ENCODE measurements around the gene CCL3. TPM values are rescaled to one million over a fixed set of nuclear protein-coding genes. Genes with fewer than 3 reads are reported as not detected.

The CCL3 gene
- total and polyA plus RNA-seq, 2 of the 4 experiments (the other 2 are of a cell fraction) = not detected

DNA sequence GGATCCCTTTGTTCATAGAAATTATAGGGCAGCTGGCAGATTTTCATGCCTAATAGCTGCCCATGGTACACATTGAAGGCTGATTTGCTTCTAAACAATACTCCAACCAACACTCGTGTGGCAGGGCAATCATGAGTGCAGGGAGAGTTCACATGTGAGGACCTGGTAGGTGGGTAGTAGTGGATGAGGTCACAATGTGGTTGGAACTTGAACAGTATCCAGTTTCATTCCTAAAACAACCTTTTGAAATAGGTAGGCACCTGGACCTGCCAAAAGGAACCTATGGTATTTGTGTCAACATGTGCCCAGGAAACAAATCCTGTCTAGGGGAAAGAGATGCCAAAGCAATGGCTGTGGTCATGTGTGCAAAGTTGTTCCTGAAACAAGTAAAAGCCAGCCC is 46.5 kb upstream of the CCL3 start (continued):
- TF ChIP-seq FOS (IDR thresholded peaks at IDR 0.05; ENCODE audit: low read depth, low read length) (no peak), MAFK (IDR thresholded peaks at IDR 0.05; ENCODE audit: low read depth, low read length) (no peak)

DNA sequence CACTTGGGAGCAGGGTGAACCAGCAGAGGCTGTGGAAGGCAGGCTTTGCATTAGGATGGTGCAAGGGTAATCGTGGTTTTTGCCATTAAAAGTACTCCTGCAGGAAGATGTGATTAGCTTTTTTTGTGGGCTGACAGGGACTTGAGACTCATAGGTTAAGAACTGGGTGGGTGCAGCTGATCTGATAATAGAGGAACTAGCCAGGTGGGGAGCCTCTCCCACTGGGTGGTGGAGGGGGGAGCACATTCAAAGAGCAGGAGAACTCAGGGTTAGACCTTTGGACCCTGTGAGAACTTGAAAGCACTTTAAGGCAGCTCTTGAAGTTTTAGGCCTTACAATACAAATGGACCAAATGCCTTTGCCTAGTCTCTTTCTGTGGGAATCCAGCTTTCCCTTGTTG is 46.1 kb upstream of the CCL3 start:
- Histone ChIP-seq H4K8ac (ENCODE audit: low read depth in 2 of 2, low read length in 2 of 2) (no peak overlapping the region), H3K23ac (ENCODE audit: low read depth, low read length) (no peak overlapping the region), H3K9me1 (ENCODE audit: insufficient read depth, low read length) (no peaks in the 10 kb centered on the region), H3K4ac (ENCODE audit: low read depth, low read length) (no peak overlapping the region), H3K4me2 (ENCODE audit: low read depth, low read length) (no peak overlapping the region), H3K4me1 (ENCODE audit: control insufficient read depth, insufficient read depth, low read length) (no peaks in the 10 kb centered on the region), H2BK5ac (ENCODE audit: low read depth, low read length, poor library complexity, severe bottlenecking) (no peak overlapping the region), H3K18ac (ENCODE audit: low read depth, low read length) (no peak overlapping the region), H2AFZ (replicated peaks; ENCODE audit: low read length, poor library complexity) (no peak overlapping the region), H3K27me3 (ENCODE audit: control insufficient read depth, insufficient read depth, low read length) (no peaks in the 10 kb centered on the region), H3K79me1 (ENCODE audit: low read depth in 1 of 2, low read length in 2 of 2) (no peaks in the 10 kb centered on the region), H3K4me3 (ENCODE audit: insufficient read depth, low read depth, low read length) (no peak overlapping the region), H4K20me1 (ENCODE audit: insufficient read depth, low read length) (no peaks in the 10 kb centered on the region), H2AK5ac (ENCODE audit: low read depth, low read length) (no peak overlapping the region), H2BK15ac (ENCODE audit: low read depth, low read length) (no peak overlapping the region), H2BK120ac (ENCODE audit: low read depth, low read length) (no peak overlapping the region), H3K14ac (replicated peaks; ENCODE audit: low read depth, low read length) (no peak overlapping the region), H2BK20ac (ENCODE audit: low read depth, low read length) (no peak overlapping the region), H2AK9ac (replicated peaks; ENCODE audit: low read depth, low read length, poor library complexity) (no peak overlapping the region), H4K91ac (ENCODE audit: insufficient read depth, low read depth, low read length) (no peak overlapping the region), H3K56ac (ENCODE audit: extremely low read depth, insufficient read depth, low read length) (no peak overlapping the region), H3K9me3 (ENCODE audit: control insufficient read depth, insufficient read depth, low read length) (no peaks in the 10 kb centered on the region), H3K9ac (ENCODE audit: low read depth, low read length) (no peak overlapping the region), H3K36me3 (ENCODE audit: control insufficient read depth, insufficient read depth, low read length) (no peaks in the 10 kb centered on the region), H3K27ac (ENCODE audit: insufficient read depth, low read length) (no peak overlapping the region), H4K5ac (ENCODE audit: low read depth, low read length) (no peak overlapping the region)
- ATAC-seq (ENCODE audit: low read depth) (no peak), DNase-seq (no peak)
- in situ Hi-C loops (cut with MboI; ENCODE audit: low sequenced_read_pairs) = loop anchor here (5.0 kb wide), 1 partner anchor 61 kb away; the partner anchor contains the start of genes CCL3L1 and CCL3L3
- CTCF ChIA-PET = interaction anchor here (1.4 kb wide), 1 partner anchor 10 kb away, joined by 5 read pairs; no protein-coding TSS in a partner anchor
- intact Hi-C loops (cut with micrococcal nuclease) = no loop called here
- 29% methylated on average over 1 of the region's 1 CpG; no CpG with 5 or more reads in 1 of the 2 experiments for WGBS, 2 experiments (ENCODE audit: extremely low coverage in 2 of 2, insufficient read length in 1 of 2)
- dilution Hi-C loops (cut with HindIII; ENCODE audit: low sequenced_read_pairs, unreplicated experiment) = no loop called here
- POLR2A ChIA-PET (ENCODE audit: unreplicated experiment) = no interaction called here
- BruUV-seq (replicated peaks) = no TSS peak
- TF ChIP-seq CEBPB (IDR thresholded peaks at IDR 0.05; ENCODE audit: low read depth, low read length) = no peak
- TF ChIP-seq, protein P1, sequence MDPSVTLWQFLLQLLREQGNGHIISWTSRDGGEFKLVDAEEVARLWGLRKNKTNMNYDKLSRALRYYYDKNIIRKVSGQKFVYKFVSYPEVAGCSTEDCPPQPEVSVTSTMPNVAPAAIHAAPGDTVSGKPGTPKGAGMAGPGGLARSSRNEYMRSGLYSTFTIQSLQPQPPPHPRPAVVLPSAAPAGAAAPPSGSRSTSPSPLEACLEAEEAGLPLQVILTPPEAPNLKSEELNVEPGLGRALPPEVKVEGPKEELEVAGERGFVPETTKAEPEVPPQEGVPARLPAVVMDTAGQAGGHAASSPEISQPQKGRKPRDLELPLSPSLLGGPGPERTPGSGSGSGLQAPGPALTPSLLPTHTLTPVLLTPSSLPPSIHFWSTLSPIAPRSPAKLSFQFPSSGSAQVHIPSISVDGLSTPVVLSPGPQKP (IDR thresholded peaks at IDR 0.05; ENCODE audit: borderline replicate concordance, low read depth, low read length) = no peak
- no peak for TF ChIP-seq MXI1 (IDR thresholded peaks at IDR 0.05; ENCODE audit: borderline replicate concordance, low read depth, low read length)
- TF ChIP-seq, protein P2, sequence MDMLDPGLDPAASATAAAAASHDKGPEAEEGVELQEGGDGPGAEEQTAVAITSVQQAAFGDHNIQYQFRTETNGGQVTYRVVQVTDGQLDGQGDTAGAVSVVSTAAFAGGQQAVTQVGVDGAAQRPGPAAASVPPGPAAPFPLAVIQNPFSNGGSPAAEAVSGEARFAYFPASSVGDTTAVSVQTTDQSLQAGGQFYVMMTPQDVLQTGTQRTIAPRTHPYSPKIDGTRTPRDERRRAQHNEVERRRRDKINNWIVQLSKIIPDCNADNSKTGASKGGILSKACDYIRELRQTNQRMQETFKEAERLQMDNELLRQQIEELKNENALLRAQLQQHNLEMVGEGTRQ (IDR thresholded peaks at IDR 0.05; ENCODE audit: low read depth, low read length) = no peak
- TF ChIP-seq, protein P3, sequence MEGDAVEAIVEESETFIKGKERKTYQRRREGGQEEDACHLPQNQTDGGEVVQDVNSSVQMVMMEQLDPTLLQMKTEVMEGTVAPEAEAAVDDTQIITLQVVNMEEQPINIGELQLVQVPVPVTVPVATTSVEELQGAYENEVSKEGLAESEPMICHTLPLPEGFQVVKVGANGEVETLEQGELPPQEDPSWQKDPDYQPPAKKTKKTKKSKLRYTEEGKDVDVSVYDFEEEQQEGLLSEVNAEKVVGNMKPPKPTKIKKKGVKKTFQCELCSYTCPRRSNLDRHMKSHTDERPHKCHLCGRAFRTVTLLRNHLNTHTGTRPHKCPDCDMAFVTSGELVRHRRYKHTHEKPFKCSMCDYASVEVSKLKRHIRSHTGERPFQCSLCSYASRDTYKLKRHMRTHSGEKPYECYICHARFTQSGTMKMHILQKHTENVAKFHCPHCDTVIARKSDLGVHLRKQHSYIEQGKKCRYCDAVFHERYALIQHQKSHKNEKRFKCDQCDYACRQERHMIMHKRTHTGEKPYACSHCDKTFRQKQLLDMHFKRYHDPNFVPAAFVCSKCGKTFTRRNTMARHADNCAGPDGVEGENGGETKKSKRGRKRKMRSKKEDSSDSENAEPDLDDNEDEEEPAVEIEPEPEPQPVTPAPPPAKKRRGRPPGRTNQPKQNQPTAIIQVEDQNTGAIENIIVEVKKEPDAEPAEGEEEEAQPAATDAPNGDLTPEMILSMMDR (conservative IDR thresholded peaks at IDR 0.05; ENCODE audit: low read depth, low read length) = no peak
- no peak for TF ChIP-seq FOS (IDR thresholded peaks at IDR 0.05; ENCODE audit: low read depth, low read length)
- TF ChIP-seq POLR2A (IDR thresholded peaks at IDR 0.05; ENCODE audit: low read depth, low read length) = no peak
- no peak for TF ChIP-seq SMC3 (IDR thresholded peaks at IDR 0.05; ENCODE audit: low read depth, low read length)
- no peak for TF ChIP-seq MAZ (IDR thresholded peaks at IDR 0.05; ENCODE audit: borderline replicate concordance, low read depth, low read length)
- no peak for TF ChIP-seq MAFK (IDR thresholded peaks at IDR 0.05; ENCODE audit: low read depth, low read length)
- TF ChIP-seq NFE2L2 (IDR thresholded peaks at IDR 0.05; ENCODE audit: low read depth, low read length) = no peak
- TF ChIP-seq RFX5 (IDR thresholded peaks at IDR 0.05; ENCODE audit: low read depth, low read length) = no peak
- no peak for TF ChIP-seq BHLHE40 (IDR thresholded peaks at IDR 0.05; ENCODE audit: low read depth, low read length)
- no peak for TF ChIP-seq CHD1 (IDR thresholded peaks at IDR 0.05; ENCODE audit: low read depth, low read length)
